ENCODE data around the gene EIPR1. TPM values are rescaled to one million over a fixed set of nuclear protein-coding genes. Genes with fewer than 3 reads are reported as not detected.
"Not testable (repeated sequence)": the region's sequence is repeated elsewhere in the genome, so short reads cannot be mapped to it uniquely, and the experiment has no call there.

Gene EIPR1
- total and polyA plus RNA-seq, 2 donors (not counting 1 experiment from before 2014, with no cell fraction given): 22.3 to 23.9 TPM

DNA sequence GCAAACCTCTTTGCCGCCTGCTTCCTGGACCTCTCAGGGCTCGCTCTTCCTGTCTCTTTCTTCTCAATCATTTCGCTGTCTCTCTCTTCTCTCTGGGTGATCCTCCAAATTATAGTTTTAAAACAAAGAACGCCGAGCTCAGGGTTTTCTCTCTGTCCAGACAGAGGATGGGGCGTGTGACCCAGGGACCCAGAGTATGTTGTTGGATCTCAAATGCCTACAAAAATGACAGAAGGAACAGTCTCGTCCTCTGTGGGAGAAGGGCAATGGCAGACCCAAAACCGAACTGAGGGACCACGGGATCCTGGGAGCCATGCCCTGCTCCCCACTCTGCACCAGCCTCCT, 88.5 kb downstream of the EIPR1 start:
- TF ChIP-seq EZH2 (IDR thresholded peaks at IDR 0.05; ENCODE audit: low read length, missing control alignments): no peak
- TF ChIP-seq, protein P1, sequence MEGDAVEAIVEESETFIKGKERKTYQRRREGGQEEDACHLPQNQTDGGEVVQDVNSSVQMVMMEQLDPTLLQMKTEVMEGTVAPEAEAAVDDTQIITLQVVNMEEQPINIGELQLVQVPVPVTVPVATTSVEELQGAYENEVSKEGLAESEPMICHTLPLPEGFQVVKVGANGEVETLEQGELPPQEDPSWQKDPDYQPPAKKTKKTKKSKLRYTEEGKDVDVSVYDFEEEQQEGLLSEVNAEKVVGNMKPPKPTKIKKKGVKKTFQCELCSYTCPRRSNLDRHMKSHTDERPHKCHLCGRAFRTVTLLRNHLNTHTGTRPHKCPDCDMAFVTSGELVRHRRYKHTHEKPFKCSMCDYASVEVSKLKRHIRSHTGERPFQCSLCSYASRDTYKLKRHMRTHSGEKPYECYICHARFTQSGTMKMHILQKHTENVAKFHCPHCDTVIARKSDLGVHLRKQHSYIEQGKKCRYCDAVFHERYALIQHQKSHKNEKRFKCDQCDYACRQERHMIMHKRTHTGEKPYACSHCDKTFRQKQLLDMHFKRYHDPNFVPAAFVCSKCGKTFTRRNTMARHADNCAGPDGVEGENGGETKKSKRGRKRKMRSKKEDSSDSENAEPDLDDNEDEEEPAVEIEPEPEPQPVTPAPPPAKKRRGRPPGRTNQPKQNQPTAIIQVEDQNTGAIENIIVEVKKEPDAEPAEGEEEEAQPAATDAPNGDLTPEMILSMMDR (conservative IDR thresholded peaks at IDR 0.05 in 1 of 2, IDR thresholded peaks at IDR 0.05 in 1 of 2; ENCODE audit: low read depth in 1 of 2, low read length in 2 of 2): no peak
- no peaks in the 10 kb centered on the region for H4K20me1 ChIP-seq (ENCODE audit: control insufficient read depth, extremely low read depth, insufficient read depth, low read length)
- no peaks in the 10 kb centered on the region for H3K27me3 ChIP-seq (ENCODE audit: control insufficient read depth, insufficient read depth, low read length)
- H3K36me3 ChIP-seq (ENCODE audit: control insufficient read depth, insufficient read depth, low read length): no peaks in the 10 kb centered on the region
- no peak overlapping the region for H3K27ac ChIP-seq (ENCODE audit: insufficient read depth, low read length)
- H3K4me3 ChIP-seq (replicated peaks in 1 of 4; ENCODE audit: control extremely low read depth in 1 of 4, insufficient read depth in 1 of 4, low read depth in 3 of 4, low read length in 4 of 4): no peak overlapping the region
- no peaks in the 10 kb centered on the region for H3K9me3 ChIP-seq (ENCODE audit: control insufficient read depth, insufficient read depth, low read depth, low read length)
- no peak overlapping the region for H3K4me2 ChIP-seq (ENCODE audit: extremely low read depth, insufficient read depth, low read length)
- H3K4me1 ChIP-seq (ENCODE audit: control insufficient read depth, extremely low read depth, insufficient read depth, low read length): no peaks in the 10 kb centered on the region
- no peak overlapping the region for H3K9ac ChIP-seq (ENCODE audit: insufficient read depth, low read length)
- no peaks in the 10 kb centered on the region for H3K79me2 ChIP-seq (ENCODE audit: control insufficient read depth, insufficient read depth, low read length)
- H2AFZ ChIP-seq (ENCODE audit: low read length): no peak overlapping the region
- no peak for DNase-seq (ENCODE audit: low read depth in 2 of 2)

GRCh38 chr2:3288470-3289170, 89.0 kb downstream of the EIPR1 start:
- no peaks in the 10 kb centered on the region for H4K20me1 ChIP-seq (ENCODE audit: control insufficient read depth, extremely low read depth, insufficient read depth, low read length)
- H3K4me2 ChIP-seq (ENCODE audit: extremely low read depth, insufficient read depth, low read length): no peak overlapping the region
- no peak overlapping the region for H3K27ac ChIP-seq (ENCODE audit: insufficient read depth, low read length)
- H2AFZ ChIP-seq (ENCODE audit: low read length): no peak overlapping the region
- H3K36me3 ChIP-seq (ENCODE audit: control insufficient read depth, insufficient read depth, low read length): no peaks in the 10 kb centered on the region
- H3K4me3 ChIP-seq (replicated peaks in 1 of 4; ENCODE audit: control extremely low read depth in 1 of 4, insufficient read depth in 1 of 4, low read depth in 3 of 4, low read length in 4 of 4): no peak overlapping the region
- no peaks in the 10 kb centered on the region for H3K79me2 ChIP-seq (ENCODE audit: control insufficient read depth, insufficient read depth, low read length)
- H3K9me3 ChIP-seq (ENCODE audit: control insufficient read depth, insufficient read depth, low read depth, low read length): no peaks in the 10 kb centered on the region
- H3K27me3 ChIP-seq (ENCODE audit: control insufficient read depth, insufficient read depth, low read length): no peaks in the 10 kb centered on the region
- H3K4me1 ChIP-seq (ENCODE audit: control insufficient read depth, extremely low read depth, insufficient read depth, low read length): no peaks in the 10 kb centered on the region
- TF ChIP-seq EZH2 (IDR thresholded peaks at IDR 0.05; ENCODE audit: low read length, missing control alignments): no peak
- TF ChIP-seq, protein P1 (conservative IDR thresholded peaks at IDR 0.05 in 1 of 2, IDR thresholded peaks at IDR 0.05 in 1 of 2; ENCODE audit: low read depth in 1 of 2, low read length in 2 of 2): no peak
- no peak overlapping the region for H3K9ac ChIP-seq (ENCODE audit: insufficient read depth, low read length)
- no peak for DNase-seq (ENCODE audit: low read depth in 2 of 2)

GRCh38 chr2:3287896-3288295, 89.7 kb downstream of the EIPR1 start:
- DNase-seq (ENCODE audit: low read depth in 2 of 2): no peak
- H3K9ac ChIP-seq (ENCODE audit: insufficient read depth, low read length): no peak overlapping the region
- H4K20me1 ChIP-seq (ENCODE audit: control insufficient read depth, extremely low read depth, insufficient read depth, low read length): no peaks in the 10 kb centered on the region
- H3K79me2 ChIP-seq (ENCODE audit: control insufficient read depth, insufficient read depth, low read length): no peaks in the 10 kb centered on the region
- no peak for TF ChIP-seq EZH2 (IDR thresholded peaks at IDR 0.05; ENCODE audit: low read length, missing control alignments)
- TF ChIP-seq, protein P1 (conservative IDR thresholded peaks at IDR 0.05 in 1 of 2, IDR thresholded peaks at IDR 0.05 in 1 of 2; ENCODE audit: low read depth in 1 of 2, low read length in 2 of 2): no peak
- H3K36me3 ChIP-seq (ENCODE audit: control insufficient read depth, insufficient read depth, low read length): no peaks in the 10 kb centered on the region
- H3K4me3 ChIP-seq (replicated peaks in 1 of 4; ENCODE audit: control extremely low read depth in 1 of 4, insufficient read depth in 1 of 4, low read depth in 3 of 4, low read length in 4 of 4): no peak overlapping the region
- H2AFZ ChIP-seq (ENCODE audit: low read length): no peak overlapping the region
- H3K4me2 ChIP-seq (ENCODE audit: extremely low read depth, insufficient read depth, low read length): no peak overlapping the region
- no peaks in the 10 kb centered on the region for H3K27me3 ChIP-seq (ENCODE audit: control insufficient read depth, insufficient read depth, low read length)
- no peaks in the 10 kb centered on the region for H3K4me1 ChIP-seq (ENCODE audit: control insufficient read depth, extremely low read depth, insufficient read depth, low read length)
- H3K9me3 ChIP-seq (ENCODE audit: control insufficient read depth, insufficient read depth, low read depth, low read length): no peaks in the 10 kb centered on the region
- H3K27ac ChIP-seq (ENCODE audit: insufficient read depth, low read length): no peak overlapping the region

DNA sequence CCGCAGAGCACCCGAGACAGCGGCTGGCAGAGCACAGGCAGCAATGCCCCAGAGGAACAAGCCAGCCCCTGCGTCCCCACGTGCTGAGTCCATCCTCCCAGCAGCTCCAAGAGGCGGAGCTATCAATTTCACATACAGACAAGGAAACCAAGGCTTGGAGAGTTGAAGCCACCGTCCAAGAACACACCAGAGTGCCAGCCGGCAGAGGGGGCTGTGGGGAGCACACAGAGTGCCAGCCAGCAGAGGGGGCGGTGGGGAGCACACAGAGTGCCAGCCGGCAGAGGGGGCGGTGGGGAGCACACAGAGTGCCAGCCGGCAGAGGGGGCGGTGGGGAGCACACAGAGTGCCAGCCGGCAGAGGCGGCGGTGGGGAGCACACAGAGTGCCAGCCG, 91.0 kb downstream of the EIPR1 start:
- DNase-seq (ENCODE audit: low read depth in 2 of 2); H3K4me2 ChIP-seq (ENCODE audit: extremely low read depth, insufficient read depth, low read length); H3K4me3 ChIP-seq (replicated peaks in 1 of 4; ENCODE audit: control extremely low read depth in 1 of 4, insufficient read depth in 1 of 4, low read depth in 3 of 4, low read length in 4 of 4); H3K27me3 ChIP-seq (ENCODE audit: control insufficient read depth, insufficient read depth, low read length); H3K9me3 ChIP-seq (ENCODE audit: control insufficient read depth, insufficient read depth, low read depth, low read length); H3K9ac ChIP-seq (ENCODE audit: insufficient read depth, low read length); H4K20me1 ChIP-seq (ENCODE audit: control insufficient read depth, extremely low read depth, insufficient read depth, low read length); H3K4me1 ChIP-seq (ENCODE audit: control insufficient read depth, extremely low read depth, insufficient read depth, low read length); H3K27ac ChIP-seq (ENCODE audit: insufficient read depth, low read length); H3K79me2 ChIP-seq (ENCODE audit: control insufficient read depth, insufficient read depth, low read length); H2AFZ ChIP-seq (ENCODE audit: low read length); H3K36me3 ChIP-seq (ENCODE audit: control insufficient read depth, insufficient read depth, low read length): not testable (repeated sequence)
